Testis (tissue), 3 donors: Measurements from ENCODE around the gene TUBB3. TPM values are rescaled to one million over a fixed set of nuclear protein-coding genes. Genes with fewer than 3 reads are reported as not detected.

ENCODE experiments used
- DNase-seq: peaks from one replicate; pipeline ENCODE4 v3.0.0-alpha.2; 2019
- H3K27ac ChIP-seq, 2 donors: fragments of 200-600 bp; sonication (generic); one replicate each; pipeline ENCODE4 v1.5.1; 2019
- H3K27me3 ChIP-seq: fragments of 200-600 bp; sonication (generic); one replicate; pipeline ENCODE4 v1.5.1; 2019
- H3K36me3 ChIP-seq: fragments of 200-600 bp; sonication (generic); one replicate; pipeline ENCODE4 v1.5.1; 2017; ENCODE audit warnings: low read depth; ENCODE audit errors: missing control alignments
- H3K4me1 ChIP-seq: fragments of 200-600 bp; sonication (generic); one replicate; pipeline ENCODE4 v1.5.1; 2019
- H3K4me3 ChIP-seq, 2 donors: fragments of 200-600 bp; sonication (generic); one replicate each; pipeline ENCODE4 v1.5.1; 2017 to 2019
- H3K9me3 ChIP-seq: fragments of 200-600 bp; sonication (generic); one replicate; pipeline ENCODE4 v1.5.1; 2017
- POLR2A ChIP-seq: fragments of 450-650 bp; IDR thresholded peaks from one replicate; pipeline ENCODE4 v1.6.1; 2017; ENCODE audit warnings: antibody characterized with exemption, mild to moderate bottlenecking, moderate library complexity
- WGBS, 2 donors: methylation state at CpG; one replicate each; pipeline ENCODE4 v1.1.5; 2018; 5-methylcytosine and 5-hydroxymethylcytosine counted together
- intact Hi-C: fragments of 100-400 bp; cut with DNase I; formaldehyde crosslinking; loops from one replicate; pipeline ENCODE4 v1.15.1; 2023; ENCODE audit warnings: low total_unique reads
- polyA plus RNA-seq: library from polyadenylated mRNA; stranded (reverse); fragments of 350-450 nt; fragmentation: Illumina TruSeq; extraction: RNeasy Lipid Tissue Mini Kit (QIAGEN cat#74804); gene quantifications from one replicate; pipeline ENCODE4 v1.2.3, GENCODE V29; 2014; ENCODE audit warnings: low read depth, low replicate concordance; ENCODE audit not compliant: insufficient read depth
- total RNA-seq, 2 donors: library from RNA; depleted of rRNA; stranded (reverse); fragments of >200 nt; gene quantifications; one replicate each; pipeline ENCODE4 v1.2.3, GENCODE V29; 2016
- TF ChIP-seq, protein P1 (sequence below), 3 experiments: fragments of 450-650 bp in 2 of 3; fragments of 200-600 bp in 1 of 3; sonication (generic) in 1 of 3; IDR thresholded peaks; one replicate each; pipeline ENCODE4 v1.5.1; 2016 to 2019; ENCODE audit warnings: antibody characterized with exemption in 3 of 3, mild to moderate bottlenecking in 2 of 3, moderate library complexity in 1 of 3

TUBB3 gene
- total and polyA plus RNA-seq, 3 donors from 2014 or later: 38.8 to 61.7 (median 56.5) TPM

GRCh38 chr16:89900885-89901284 lies 22.3 kb upstream of the TUBB3 start:
- WGBS, 2 donors: 98 to 100% methylated on average over 1 to 17 of the region's 17 CpGs
- H3K36me3 ChIP-seq: no peaks in the 10 kb centered on the region
- intact Hi-C loops: no loop called here

GRCh38 chr16:89902980-89903379 lies 20.2 kb upstream of the TUBB3 start:
- Histone ChIP-seq H3K4me1 (no peaks in the 10 kb centered on the region), H3K4me3 (no peak overlapping the region), H3K27ac (no peak overlapping the region), H3K27me3 (no peaks in the 10 kb centered on the region), H3K9me3 (no peaks in the 10 kb centered on the region), H3K36me3 (no peaks in the 10 kb centered on the region)
- DNase-seq: no peak
- 60 to 74% methylated on average over 1 to 10 of the region's 11 CpGs for WGBS, 2 donors
- TF ChIP-seq, protein P1, sequence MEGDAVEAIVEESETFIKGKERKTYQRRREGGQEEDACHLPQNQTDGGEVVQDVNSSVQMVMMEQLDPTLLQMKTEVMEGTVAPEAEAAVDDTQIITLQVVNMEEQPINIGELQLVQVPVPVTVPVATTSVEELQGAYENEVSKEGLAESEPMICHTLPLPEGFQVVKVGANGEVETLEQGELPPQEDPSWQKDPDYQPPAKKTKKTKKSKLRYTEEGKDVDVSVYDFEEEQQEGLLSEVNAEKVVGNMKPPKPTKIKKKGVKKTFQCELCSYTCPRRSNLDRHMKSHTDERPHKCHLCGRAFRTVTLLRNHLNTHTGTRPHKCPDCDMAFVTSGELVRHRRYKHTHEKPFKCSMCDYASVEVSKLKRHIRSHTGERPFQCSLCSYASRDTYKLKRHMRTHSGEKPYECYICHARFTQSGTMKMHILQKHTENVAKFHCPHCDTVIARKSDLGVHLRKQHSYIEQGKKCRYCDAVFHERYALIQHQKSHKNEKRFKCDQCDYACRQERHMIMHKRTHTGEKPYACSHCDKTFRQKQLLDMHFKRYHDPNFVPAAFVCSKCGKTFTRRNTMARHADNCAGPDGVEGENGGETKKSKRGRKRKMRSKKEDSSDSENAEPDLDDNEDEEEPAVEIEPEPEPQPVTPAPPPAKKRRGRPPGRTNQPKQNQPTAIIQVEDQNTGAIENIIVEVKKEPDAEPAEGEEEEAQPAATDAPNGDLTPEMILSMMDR (IDR thresholded peaks at IDR 0.05): no peak
- no peak for TF ChIP-seq POLR2A
- intact Hi-C loops: no loop called here

More at GRCh38 chr16:89900885-89901284, 22.3 kb upstream of the TUBB3 start:
- Histone ChIP-seq H3K4me1 (no peaks in the 10 kb centered on the region), H3K27me3 (no peaks in the 10 kb centered on the region), H3K4me3 (no peak overlapping the region), H3K27ac (no peak overlapping the region), H3K9me3 (no peaks in the 10 kb centered on the region)
- no peak for DNase-seq
- TF ChIP-seq, protein P1 (IDR thresholded peaks at IDR 0.05): no peak
- TF ChIP-seq POLR2A: no peak

DNA sequence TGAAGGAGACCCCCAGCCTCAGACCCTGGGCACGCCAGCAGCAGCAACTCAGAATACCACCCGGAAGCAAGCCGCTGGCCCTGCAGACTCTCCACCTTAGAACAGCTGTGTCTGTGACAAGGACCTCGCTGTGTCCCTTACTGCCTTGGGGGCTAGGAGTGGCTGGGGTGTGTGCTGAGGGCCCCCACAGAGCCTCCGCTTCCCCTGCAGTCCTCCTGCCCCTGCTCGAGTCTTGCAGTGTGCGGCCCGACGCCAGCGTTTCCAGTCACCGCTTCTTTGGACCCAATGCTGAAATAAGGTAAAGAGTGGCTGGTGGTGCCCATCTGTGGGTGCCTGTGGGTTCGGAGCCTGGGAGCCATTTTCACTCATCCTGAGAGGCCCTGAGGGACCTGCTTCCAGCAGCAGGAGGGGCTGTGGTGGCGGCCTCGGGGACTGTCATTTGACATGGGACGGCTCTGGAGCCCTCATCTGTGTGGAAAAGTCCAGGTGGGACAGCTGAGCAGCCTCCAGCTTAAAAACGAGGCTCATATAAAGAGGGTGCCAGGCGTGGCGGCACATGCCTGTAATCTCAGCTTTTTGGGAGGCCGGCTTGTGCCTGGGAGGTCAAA lies 19.1 kb upstream of the TUBB3 start:
- WGBS, 2 donors: 89 to 92% methylated on average over 15 to 19 of the region's 19 CpGs

GRCh38 chr16:89904606-89905510 lies 18.3 kb upstream of the TUBB3 start:
- peaks cover 4% of the 10 kb centered on the region for H3K4me1 ChIP-seq
- H3K27me3 ChIP-seq: no peaks in the 10 kb centered on the region
- DNase-seq: no peak
- H3K27ac ChIP-seq: no peak overlapping the region
- intact Hi-C loops: no loop called here
- no peaks in the 10 kb centered on the region for H3K36me3 ChIP-seq
- no peak for TF ChIP-seq POLR2A
- TF ChIP-seq, protein P1 (IDR thresholded peaks at IDR 0.05): no peak
- H3K4me3 ChIP-seq: no peak overlapping the region
- H3K9me3 ChIP-seq: no peaks in the 10 kb centered on the region
- 73 to 87% methylated on average over 8 to 31 of the region's 31 CpGs for WGBS, 2 donors

More for the DNA sequence above, 19.1 kb upstream of the TUBB3 start:
- TF ChIP-seq, protein P1 (IDR thresholded peaks at IDR 0.05): no peak
- no peak overlapping the region for H3K27ac ChIP-seq
- no peak overlapping the region for H3K4me3 ChIP-seq
- H3K27me3 ChIP-seq: no peaks in the 10 kb centered on the region
- intact Hi-C loops: no loop called here
- DNase-seq: no peak
- no peaks in the 10 kb centered on the region for H3K4me1 ChIP-seq
- no peaks in the 10 kb centered on the region for H3K36me3 ChIP-seq
- no peaks in the 10 kb centered on the region for H3K9me3 ChIP-seq
